ENCODE results near the gene TMEM178B.
"Not testable (repeated sequence)": the region's sequence is repeated elsewhere in the genome, so short reads cannot be mapped to it uniquely, and the experiment has no call there.

Gene TMEM178B

GRCh38 chr7:141178486-141179135 is 104.7 kb downstream of the TMEM178B start:
- H3K36me3 ChIP-seq (ENCODE audit: control insufficient read depth, insufficient read depth, low read length): no peaks in the 10 kb centered on the region
- no peaks in the 10 kb centered on the region for H3K4me1 ChIP-seq (ENCODE audit: control insufficient read depth, insufficient read depth, low read length)
- no peaks in the 10 kb centered on the region for H3K27me3 ChIP-seq (ENCODE audit: control insufficient read depth, insufficient read depth, low read length)
- no CpG with 5 or more reads among the region's 8 CpGs for WGBS (ENCODE audit: insufficient coverage, insufficient read length)
- DNase-seq (ENCODE audit: low read depth, low spot score): no peak
- H3K9me3 ChIP-seq (ENCODE audit: control insufficient read depth, insufficient read depth, low read length): no peaks in the 10 kb centered on the region
- H3K27ac ChIP-seq (ENCODE audit: low read length): no peak overlapping the region
- H3K4me3 ChIP-seq (ENCODE audit: low read length): no peak overlapping the region

- Histone ChIP-seq H3K4me1 (ENCODE audit: control insufficient read depth, insufficient read depth, low read length) (no peaks in the 10 kb centered on the region; the same call in 1 of the 2 replicates), H3K27ac (ENCODE audit: low read length) (no peak overlapping the region), H3K9me3 (ENCODE audit: control insufficient read depth, insufficient read depth, low read length) (no peaks in the 10 kb centered on the region), H3K27me3 (ENCODE audit: control insufficient read depth, insufficient read depth, low read length) (no peaks in the 10 kb centered on the region), H3K4me3 (ENCODE audit: low read length) (no peak overlapping the region), H3K36me3 (ENCODE audit: control insufficient read depth, insufficient read depth, low read length) (no peaks in the 10 kb centered on the region)
- WGBS (ENCODE audit: insufficient coverage, insufficient read length): no CpG with 5 or more reads among the region's 4 CpGs
- DNase-seq (ENCODE audit: low read depth, low spot score): no peak
These were observed 107.9 kb downstream of the TMEM178B start for GRCh38 chr7:141181812-141182211.

DNA sequence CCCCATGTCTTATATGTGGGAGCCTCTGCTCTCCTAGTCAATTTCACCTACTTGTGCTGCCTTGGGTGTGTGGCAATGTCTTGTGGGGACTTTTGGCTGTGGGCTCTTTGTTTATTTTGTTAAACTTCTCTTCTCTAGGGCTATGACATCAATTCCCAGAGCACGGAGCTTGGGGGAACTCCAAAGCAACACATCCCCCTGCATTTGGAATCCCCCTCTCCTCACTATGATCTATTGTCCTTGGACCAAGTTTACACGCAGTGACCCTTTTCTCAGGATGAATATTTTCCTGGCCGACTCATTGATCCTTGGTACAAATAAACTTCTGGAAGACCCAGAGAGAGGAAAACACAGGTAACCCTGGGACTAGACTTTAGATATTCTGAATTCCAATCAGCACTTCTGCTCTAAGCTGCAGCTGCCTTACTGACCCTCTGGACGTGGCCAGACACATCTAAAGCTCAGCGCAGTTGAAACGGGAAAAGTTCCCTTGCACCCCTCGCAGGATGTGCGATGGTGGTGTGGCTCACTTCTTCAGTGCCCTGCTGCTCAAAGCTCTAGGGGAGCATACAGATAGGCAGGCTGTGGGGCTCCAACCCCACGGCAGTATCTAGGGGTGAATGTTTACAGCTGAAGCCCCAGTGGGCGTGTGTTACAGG is 110.8 kb downstream of the TMEM178B start:
- no peak for DNase-seq (ENCODE audit: low read depth, low spot score)
- H3K4me1 ChIP-seq (ENCODE audit: control insufficient read depth, insufficient read depth, low read length): no peaks in the 10 kb centered on the region; the same call in 1 of the 2 replicates
- H3K27me3 ChIP-seq (ENCODE audit: control insufficient read depth, insufficient read depth, low read length): no peaks in the 10 kb centered on the region
- H3K27ac ChIP-seq (ENCODE audit: low read length): no peak overlapping the region
- no CpG with 5 or more reads among the region's 10 CpGs for WGBS (ENCODE audit: insufficient coverage, insufficient read length)
- no peaks in the 10 kb centered on the region for H3K36me3 ChIP-seq (ENCODE audit: control insufficient read depth, insufficient read depth, low read length)
- H3K9me3 ChIP-seq (ENCODE audit: control insufficient read depth, insufficient read depth, low read length): no peaks in the 10 kb centered on the region
- H3K4me3 ChIP-seq (ENCODE audit: low read length): no peak overlapping the region

GRCh38 chr7:141185369-141185967 is 111.6 kb downstream of the TMEM178B start:
- H3K4me3 ChIP-seq (ENCODE audit: low read length): no peak overlapping the region
- no peaks in the 10 kb centered on the region; the same call in 1 of the 2 replicates for H3K4me1 ChIP-seq (ENCODE audit: control insufficient read depth, insufficient read depth, low read length)
- WGBS (ENCODE audit: insufficient coverage, insufficient read length): no CpG with 5 or more reads among the region's 14 CpGs
- H3K9me3 ChIP-seq (ENCODE audit: control insufficient read depth, insufficient read depth, low read length): no peaks in the 10 kb centered on the region
- H3K27ac ChIP-seq (ENCODE audit: low read length): no peak overlapping the region
- DNase-seq (ENCODE audit: low read depth, low spot score): no peak
- no peaks in the 10 kb centered on the region for H3K27me3 ChIP-seq (ENCODE audit: control insufficient read depth, insufficient read depth, low read length)
- H3K36me3 ChIP-seq (ENCODE audit: control insufficient read depth, insufficient read depth, low read length): no peaks in the 10 kb centered on the region

- Histone ChIP-seq H3K27ac (ENCODE audit: low read length) (no peak overlapping the region), H3K4me3 (ENCODE audit: low read length) (no peak overlapping the region), H3K9me3 (ENCODE audit: control insufficient read depth, insufficient read depth, low read length) (no peaks in the 10 kb centered on the region), H3K36me3 (ENCODE audit: control insufficient read depth, insufficient read depth, low read length) (no peaks in the 10 kb centered on the region), H3K4me1 (ENCODE audit: control insufficient read depth, insufficient read depth, low read length) (no peaks in the 10 kb centered on the region; the same call in 1 of the 2 replicates), H3K27me3 (ENCODE audit: control insufficient read depth, insufficient read depth, low read length) (no peaks in the 10 kb centered on the region)
- no peak for DNase-seq (ENCODE audit: low read depth, low spot score)
- no CpG with 5 or more reads among the region's 4 CpGs for WGBS (ENCODE audit: insufficient coverage, insufficient read length)
These were observed 115.4 kb downstream of the TMEM178B start for GRCh38 chr7:141189231-141189630.

- WGBS (ENCODE audit: insufficient coverage, insufficient read length): no CpG with 5 or more reads among the region's 5 CpGs
- Histone ChIP-seq H3K27ac (ENCODE audit: low read length) (no peak overlapping the region), H3K4me1 (ENCODE audit: control insufficient read depth, insufficient read depth, low read length) (no peaks in the 10 kb centered on the region), H3K27me3 (ENCODE audit: control insufficient read depth, insufficient read depth, low read length) (no peaks in the 10 kb centered on the region), H3K9me3 (ENCODE audit: control insufficient read depth, insufficient read depth, low read length) (no peaks in the 10 kb centered on the region), H3K36me3 (ENCODE audit: control insufficient read depth, insufficient read depth, low read length) (no peaks in the 10 kb centered on the region), H3K4me3 (ENCODE audit: low read length) (no peak overlapping the region)
- no peak for DNase-seq (ENCODE audit: low read depth, low spot score)
These were observed 116.6 kb downstream of the TMEM178B start for GRCh38 chr7:141190495-141190894.

DNA sequence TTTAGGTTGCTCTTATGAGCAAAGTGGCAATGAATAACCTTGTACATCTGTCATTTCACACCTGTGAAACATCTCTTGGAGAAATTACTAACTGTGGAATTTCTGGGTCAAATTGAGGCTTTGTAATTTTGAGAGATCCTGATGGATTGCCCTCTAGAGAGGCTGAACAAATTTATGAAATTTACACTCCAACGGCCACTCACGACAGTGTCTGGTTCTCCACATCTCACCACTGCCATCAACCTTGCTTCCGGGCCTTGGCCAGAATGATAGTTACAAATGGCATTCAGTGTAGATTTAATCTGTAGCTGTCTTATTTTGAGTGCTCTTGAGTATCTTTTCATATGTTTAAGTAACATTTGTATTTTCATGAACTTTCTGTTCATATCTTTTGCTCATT is 117.4 kb downstream of the TMEM178B start:
- WGBS (ENCODE audit: insufficient coverage, insufficient read length): no CpG with 5 or more reads among the region's 3 CpGs
- no peaks in the 10 kb centered on the region for H3K27me3 ChIP-seq (ENCODE audit: control insufficient read depth, insufficient read depth, low read length)

GRCh38 chr7:141193066-141193465 is 119.2 kb downstream of the TMEM178B start:
- Histone ChIP-seq H3K4me3 (ENCODE audit: low read length) (no peak overlapping the region), H3K27ac (ENCODE audit: low read length) (no peak overlapping the region), H3K4me1 (ENCODE audit: control insufficient read depth, insufficient read depth, low read length) (no peaks in the 10 kb centered on the region), H3K27me3 (ENCODE audit: control insufficient read depth, insufficient read depth, low read length) (no peaks in the 10 kb centered on the region), H3K36me3 (ENCODE audit: control insufficient read depth, insufficient read depth, low read length) (no peaks in the 10 kb centered on the region), H3K9me3 (ENCODE audit: control insufficient read depth, insufficient read depth, low read length) (no peaks in the 10 kb centered on the region)
- WGBS (ENCODE audit: insufficient coverage, insufficient read length): no CpG with 5 or more reads among the region's 4 CpGs
- DNase-seq (ENCODE audit: low read depth, low spot score): no peak

More for the DNA sequence above, 117.4 kb downstream of the TMEM178B start:
- H3K36me3 ChIP-seq (ENCODE audit: control insufficient read depth, insufficient read depth, low read length): no peaks in the 10 kb centered on the region
- H3K4me1 ChIP-seq (ENCODE audit: control insufficient read depth, insufficient read depth, low read length): no peaks in the 10 kb centered on the region
- H3K9me3 ChIP-seq (ENCODE audit: control insufficient read depth, insufficient read depth, low read length): no peaks in the 10 kb centered on the region
- no peak overlapping the region for H3K4me3 ChIP-seq (ENCODE audit: low read length)
- H3K27ac ChIP-seq (ENCODE audit: low read length): no peak overlapping the region
- no peak for DNase-seq (ENCODE audit: low read depth, low spot score)

DNA sequence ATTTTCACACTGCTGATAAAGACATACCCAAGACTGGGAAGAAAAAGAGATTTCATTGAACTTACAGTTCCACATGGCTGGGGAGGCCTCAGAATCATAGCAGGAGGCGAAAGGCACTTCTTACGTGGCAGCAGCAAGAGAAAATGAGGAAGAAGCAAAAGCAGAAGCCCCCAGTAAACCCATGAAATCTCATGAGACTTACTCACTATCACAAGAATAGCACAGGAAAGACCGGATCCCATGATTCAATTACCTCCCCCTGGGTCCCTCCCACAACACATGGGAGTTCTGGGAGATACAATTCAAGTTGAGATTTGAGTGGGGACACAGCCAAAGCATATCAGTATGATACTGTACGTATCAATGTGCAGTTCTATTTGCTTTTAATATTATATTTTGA is 121.9 kb downstream of the TMEM178B start:
- not testable (repeated sequence) for H3K9me3 ChIP-seq (ENCODE audit: control insufficient read depth, insufficient read depth, low read length); H3K36me3 ChIP-seq (ENCODE audit: control insufficient read depth, insufficient read depth, low read length); H3K4me3 ChIP-seq (ENCODE audit: low read length); H3K4me1 ChIP-seq (ENCODE audit: control insufficient read depth, insufficient read depth, low read length); DNase-seq (ENCODE audit: low read depth, low spot score); H3K27me3 ChIP-seq (ENCODE audit: control insufficient read depth, insufficient read depth, low read length); H3K27ac ChIP-seq (ENCODE audit: low read length)
- no CpG with 5 or more reads among the region's 4 CpGs for WGBS (ENCODE audit: insufficient coverage, insufficient read length)

- WGBS (ENCODE audit: insufficient coverage, insufficient read length): no CpG with 5 or more reads among the region's 12 CpGs
- Histone ChIP-seq H3K9me3 (ENCODE audit: control insufficient read depth, insufficient read depth, low read length) (no peaks in the 10 kb centered on the region), H3K27ac (ENCODE audit: low read length) (no peak overlapping the region), H3K36me3 (ENCODE audit: control insufficient read depth, insufficient read depth, low read length) (no peaks in the 10 kb centered on the region), H3K27me3 (ENCODE audit: control insufficient read depth, insufficient read depth, low read length) (no peaks in the 10 kb centered on the region), H3K4me3 (ENCODE audit: low read length) (no peak overlapping the region), H3K4me1 (ENCODE audit: control insufficient read depth, insufficient read depth, low read length) (peaks cover 2% of the 10 kb centered on the region)
- no peak for DNase-seq (ENCODE audit: low read depth, low spot score)
These were observed 124.5 kb downstream of the TMEM178B start for GRCh38 chr7:141198194-141198958.
